Sigmoid colon (tissue), 4 donors: ENCODE results near the gene ALKBH6.

Source experiments
- EP300 ChIP-seq, 4 donors: sonication (generic); formaldehyde crosslinking; IDR thresholded peaks; one replicate each; pipeline ENCODE4 v1.6.1; 2017; ENCODE audit warnings: antibody characterized with exemption in 4 of 4
- POLR2AphosphoS5 ChIP-seq, 4 donors: sonication (generic); formaldehyde crosslinking; IDR thresholded peaks; one replicate each; pipeline ENCODE4 v1.6.1; 2017; ENCODE audit warnings: antibody characterized with exemption in 4 of 4

GRCh38 chr19:35983177-35983576 is 30.8 kb downstream of the ALKBH6 start:
- TF ChIP-seq POLR2AphosphoS5 (IDR thresholded peaks at IDR 0.05) (no peak), EP300 (IDR thresholded peaks at IDR 0.05) (no peak)
